LNCAP (cell line): ENCODE measurements around the gene SH3BP5L.

ENCODE experiments used
- CTCF ChIP-seq: fragments of 450-650 bp; IDR thresholded peaks from 2 replicates; pipeline ENCODE4 v1.5.1; 2017; ENCODE audit warnings: mild to moderate bottlenecking

The SH3BP5L gene

GRCh38 chr1:248822148-248823032, 3.3 kb downstream of the SH3BP5L start:
- no peak for TF ChIP-seq CTCF

GRCh38 chr1:248821641-248822040, 4.1 kb downstream of the SH3BP5L start:
- no peak for TF ChIP-seq CTCF

- no peak for TF ChIP-seq CTCF
Measured at GRCh38 chr1:248821101-248821500, 4.6 kb downstream of the SH3BP5L start.

GRCh38 chr1:248820041-248820585, 5.6 kb downstream of the SH3BP5L start:
- TF ChIP-seq CTCF, result no peak

GRCh38 chr1:248818505-248819374, 7.0 kb downstream of the SH3BP5L start:
- TF ChIP-seq CTCF, result no peak

- TF ChIP-seq CTCF, result no peak
Measured at GRCh38 chr1:248817065-248817464, 8.7 kb downstream of the SH3BP5L start.

GRCh38 chr1:248816042-248816851, 9.5 kb downstream of the SH3BP5L start:
- no peak for TF ChIP-seq CTCF
